ENCODE measurements around the gene MRPL49. TPM values are rescaled to one million over a fixed set of nuclear protein-coding genes. Genes with fewer than 3 reads are reported as not detected.
A peak's percentile ranks its signal among the peaks of the same experiment; 100 is the strongest.

The MRPL49 gene
- total and polyA plus RNA-seq, 2 of the 8 experiments (the other 6 are each of a cell fraction or from before 2014, with no cell fraction given) = 54.0 to 84.8 TPM

DNA sequence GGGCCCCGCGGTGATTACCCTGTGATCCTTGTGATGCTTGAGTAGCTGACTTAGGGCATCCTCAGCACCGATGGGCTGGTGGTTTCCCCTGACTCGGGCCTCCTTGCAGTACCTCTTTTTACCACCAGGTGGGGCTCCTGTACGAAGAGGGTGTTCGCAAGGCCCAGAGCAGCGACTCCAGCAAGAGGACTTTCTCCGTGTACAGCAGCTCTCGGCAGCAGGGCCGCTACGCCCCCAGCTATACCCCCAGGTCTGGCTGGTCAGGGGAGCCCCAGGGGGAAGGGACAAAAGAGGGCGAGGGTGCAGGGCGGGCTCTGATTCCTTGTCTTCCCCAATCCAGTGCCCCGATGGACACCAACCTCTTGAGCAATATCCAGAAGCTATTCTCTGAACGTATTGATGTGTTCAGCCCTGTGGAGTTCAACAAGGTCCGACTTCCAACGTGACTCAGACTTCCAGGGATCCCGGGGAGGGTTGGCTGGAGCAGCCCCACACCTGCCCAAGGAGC lies 11.7 kb upstream of the MRPL49 start:
- FAIRE-seq = peak; percentile 94
- no peak overlapping the region for H4K5ac ChIP-seq (ENCODE audit: insufficient read length, low read depth, low read length)
- TF ChIP-seq SUZ12 (IDR thresholded peaks at IDR 0.05; ENCODE audit: low read length) (no peak), MAFK (IDR thresholded peaks at IDR 0.05; ENCODE audit: low read depth, low read length) (no peak), TBP (IDR thresholded peaks at IDR 0.05; ENCODE audit: low read depth, low read length) (no peak), POU5F1 (IDR thresholded peaks at IDR 0.05; ENCODE audit: low read depth, low read length) (no peak), HDAC6 (IDR thresholded peaks at IDR 0.05; ENCODE audit: low read depth, low read length) (no peak), RAD21 (IDR thresholded peaks at IDR 0.05 in 1 of 2, conservative IDR thresholded peaks at IDR 0.05 in 1 of 2; ENCODE audit: low read depth in 2 of 2, low read length in 2 of 2) (peak; percentile 54 to 66), NANOG (IDR thresholded peaks at IDR 0.05; ENCODE audit: insufficient read depth, low read depth, low read length, poor library complexity, severe bottlenecking) (no peak)
- TF ChIP-seq, protein P1, sequence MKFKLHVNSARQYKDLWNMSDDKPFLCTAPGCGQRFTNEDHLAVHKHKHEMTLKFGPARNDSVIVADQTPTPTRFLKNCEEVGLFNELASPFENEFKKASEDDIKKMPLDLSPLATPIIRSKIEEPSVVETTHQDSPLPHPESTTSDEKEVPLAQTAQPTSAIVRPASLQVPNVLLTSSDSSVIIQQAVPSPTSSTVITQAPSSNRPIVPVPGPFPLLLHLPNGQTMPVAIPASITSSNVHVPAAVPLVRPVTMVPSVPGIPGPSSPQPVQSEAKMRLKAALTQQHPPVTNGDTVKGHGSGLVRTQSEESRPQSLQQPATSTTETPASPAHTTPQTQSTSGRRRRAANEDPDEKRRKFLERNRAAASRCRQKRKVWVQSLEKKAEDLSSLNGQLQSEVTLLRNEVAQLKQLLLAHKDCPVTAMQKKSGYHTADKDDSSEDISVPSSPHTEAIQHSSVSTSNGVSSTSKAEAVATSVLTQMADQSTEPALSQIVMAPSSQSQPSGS (IDR thresholded peaks at IDR 0.05; ENCODE audit: low read length) = no peak

More for the DNA sequence above, 11.7 kb upstream of the MRPL49 start:
- Histone ChIP-seq H3K27me3 (replicated peaks in 1 of 4; ENCODE audit: control insufficient read depth in 3 of 4, extremely low read depth in 1 of 4, insufficient read depth in 3 of 4, low read length in 3 of 4) (no peaks in the 10 kb centered on the region), H2BK120ac (replicated peaks; ENCODE audit: low read depth, low read length) (no peak overlapping the region), H3K56ac (replicated peaks; ENCODE audit: insufficient read length, low read depth, low read length) (no peak overlapping the region), H3K4me1 (replicated peaks in 1 of 4; ENCODE audit: control insufficient read depth in 3 of 4, insufficient read depth in 4 of 4, low read length in 3 of 4) (peaks cover 2 to 18% (median 12%) of the 10 kb centered on the region in 4 experiments), H2AK5ac (ENCODE audit: low read depth, low read length) (no peak overlapping the region), H3K4ac (replicated peaks; ENCODE audit: insufficient read length, low read depth, low read length) (no peak overlapping the region), H3K79me2 (ENCODE audit: control insufficient read depth in 1 of 2, insufficient read depth in 2 of 2, low read length in 2 of 2) (no peaks in the 10 kb centered on the region), H3K4me2 (ENCODE audit: insufficient read depth in 1 of 2, low read depth in 2 of 2, low read length in 2 of 2) (peak overlapping the region in 1 of 2 experiments; percentile 41; a peak in 1 of 4 replicates), H3K18ac (ENCODE audit: extremely low read depth, low read length) (no peak overlapping the region), H4K8ac (ENCODE audit: extremely low read depth, insufficient read depth, low read length) (no peak overlapping the region), H3K23ac (ENCODE audit: insufficient read length) (no peak overlapping the region), H3K4me3 (ENCODE audit: extremely low read depth in 1 of 4, insufficient read depth in 2 of 4, low read depth in 3 of 4, low read length in 4 of 4) (no peak overlapping the region), H3K27ac (ENCODE audit: low read depth, low read length) (no peak overlapping the region), H4K91ac (replicated peaks; ENCODE audit: insufficient read length, low read length) (no peak overlapping the region), H2BK20ac (ENCODE audit: low read length) (no peak overlapping the region), H3K9me3 (ENCODE audit: insufficient read depth in 2 of 2, low read depth in 1 of 2, low read length in 1 of 2) (no peaks in the 10 kb centered on the region), H3K23me2 (ENCODE audit: low read depth, low read length) (peaks cover 12% of the 10 kb centered on the region; the same call in 1 of the 2 replicates), H3K9ac (replicated peaks in 1 of 4; ENCODE audit: extremely low read depth in 1 of 4, low read depth in 3 of 4, low read length in 3 of 4) (no peak overlapping the region), H3K79me1 (ENCODE audit: low read depth, low read length) (peaks cover 7% of the 10 kb centered on the region; the same call in 1 of the 2 replicates), H3K14ac (ENCODE audit: insufficient read length) (no peak overlapping the region), H4K20me1 (replicated peaks in 1 of 2; ENCODE audit: control insufficient read depth in 1 of 2, insufficient read depth in 2 of 2, low read length in 2 of 2) (peaks cover 0 to 19% of the 10 kb centered on the region in 2 experiments), H3K36me3 (ENCODE audit: control insufficient read depth in 2 of 4, insufficient read depth in 4 of 4, low read length in 3 of 4) (peaks cover 0 to 13% (median 0%) of the 10 kb centered on the region in 4 experiments; a peak in 1 of 8 replicates), H2BK12ac (ENCODE audit: low read depth, low read length) (no peak overlapping the region), H2BK5ac (ENCODE audit: low read depth, low read length) (no peak overlapping the region), H2BK15ac (ENCODE audit: low read length) (no peak overlapping the region), H2AFZ (ENCODE audit: low read length) (no peak overlapping the region)
- peak; percentile 84 to 100 for DNase-seq (ENCODE audit: low read depth in 1 of 2, low spot score in 2 of 2)
- CTCF ChIA-PET (ENCODE audit: partially characterized antibody) = interaction anchor here (0.5 to 7.9 kb wide), 48 partner anchors 7 to 323 kb away, joined by 3 to 85 read pairs (median 3); partner anchors contain the start of genes FAU, MAJIN, MRPL49 and SNX15
- POLR2A ChIA-PET (ENCODE audit: partially characterized antibody) = interaction anchor here (0.6 to 17.4 kb wide), 16 partner anchors 8 to 387 kb away, joined by 3 to 305 read pairs (median 7); partner anchors contain the start of genes ARL2, CDCA5, FAU and MRPL49
- WGBS, 2 experiments (ENCODE audit: extremely low coverage in 1 of 2, insufficient coverage in 1 of 2, insufficient read length in 1 of 2, insufficient replicate concordance in 2 of 2, low coverage in 1 of 2, low lambda C conversion rate in 2 of 2, missing lambda C conversion rate in 1 of 2) = 32% methylated on average over 17 of the region's 18 CpGs; no CpG with 5 or more reads in 1 of the 2 experiments

Measured in H1 (cell line).